ENCODE measurements around the gene ANKRD63. TPM values are rescaled to one million over a fixed set of nuclear protein-coding genes. Genes with fewer than 3 reads are reported as not detected.
A peak's percentile ranks its signal among the peaks of the same experiment; 100 is the strongest.

Gene ANKRD63
- total and polyA plus RNA-seq, 9 of the 15 experiments (the other 6 are each of a cell fraction or from before 2014, with no cell fraction given), result 1.3 to 2.0 (median 1.8) TPM; not detected in 6

DNA sequence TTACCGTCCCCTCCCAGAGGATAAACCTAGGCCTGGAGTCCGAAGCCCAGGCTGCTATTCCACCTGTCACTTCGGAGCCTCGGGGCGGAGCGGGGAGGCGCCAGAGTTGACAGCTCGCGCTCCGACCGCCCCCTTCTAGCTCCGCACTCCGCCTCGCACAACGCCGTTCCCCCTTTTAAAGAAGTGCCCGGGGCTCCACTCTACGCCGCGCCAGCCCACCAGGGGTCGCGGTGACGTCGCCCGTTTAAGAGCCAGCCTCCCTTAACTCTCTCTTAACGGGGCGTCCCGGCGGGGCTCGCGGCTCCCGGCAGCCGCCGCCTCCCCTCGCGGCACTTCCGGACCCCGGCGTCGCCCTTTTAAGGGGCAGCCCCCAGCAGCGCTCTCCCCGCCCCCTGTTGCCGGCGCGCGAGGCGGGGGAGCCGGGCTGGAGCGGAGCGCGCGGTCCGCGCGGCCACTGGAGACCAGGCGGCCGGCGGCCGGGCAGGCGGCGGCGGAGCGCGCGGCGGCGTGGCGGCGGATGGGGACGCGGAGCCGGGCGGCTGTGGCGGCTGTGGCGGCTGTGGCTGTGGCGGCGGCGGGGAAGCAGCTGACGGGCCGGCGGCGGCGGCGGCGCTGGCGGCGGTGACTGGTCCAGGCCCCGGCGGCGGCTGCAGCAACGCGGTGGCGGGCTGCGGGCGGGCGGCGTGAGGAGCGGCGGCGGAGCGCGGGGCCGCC lies 40.5 kb upstream of the ANKRD63 start, which contains the start of gene INAFM2 (continued):
- peak; percentile 59; the same call in 1 of the 2 replicates for TF ChIP-seq NR2C2 (CRISPR knock-in tag; IDR thresholded peaks at IDR 0.05)
- no peak for TF ChIP-seq NR2C2 (tag; IDR thresholded peaks at IDR 0.05)
- TF ChIP-seq MEIS2 (IDR thresholded peaks at IDR 0.05; ENCODE audit: partially characterized antibody), result peak; percentile 78
- TF ChIP-seq NONO (IDR thresholded peaks at IDR 0.05; ENCODE audit: low read depth in 2 of 2, low read length in 1 of 2), result peak in 1 of 2 experiments; percentile 16; a peak in 1 of 4 replicates
- TF ChIP-seq MNT (conservative IDR thresholded peaks at IDR 0.05), result peak; percentile 72 to 86
- TF ChIP-seq E2F6 (IDR thresholded peaks at IDR 0.05; ENCODE audit: borderline replicate concordance in 1 of 2, extremely low read depth in 1 of 2, insufficient read depth in 1 of 2, insufficient read length in 1 of 2, low read depth in 1 of 2, low read length in 1 of 2, poor library complexity in 1 of 2, severe bottlenecking in 1 of 2), result peak; percentile 80 to 91
- TF ChIP-seq RNF2 (IDR thresholded peaks at IDR 0.05), result peak; percentile 96
- no peak for TF ChIP-seq JUN (IDR thresholded peaks at IDR 0.05; ENCODE audit: borderline replicate concordance, low read depth, low read length)
- TF ChIP-seq JUN (CRISPR knock-in tag; IDR thresholded peaks at IDR 0.05; ENCODE audit: borderline replicate concordance), result peak; percentile 81; the same call in 1 of the 2 replicates
- TF ChIP-seq E2F1 (CRISPR knock-in tag; IDR thresholded peaks at IDR 0.05), result peak; percentile 80; the same call in 1 of the 2 replicates
- peak; percentile 87 for TF ChIP-seq ZNF431 (CRISPR knock-in tag; IDR thresholded peaks at IDR 0.05)
- peak; percentile 98 for TF ChIP-seq TOE1 (IDR thresholded peaks at IDR 0.05; ENCODE audit: borderline replicate concordance)
- TF ChIP-seq TOE1 (CRISPR knock-in tag; IDR thresholded peaks at IDR 0.05; ENCODE audit: borderline replicate concordance, low read depth), result 0 out of 2 replicates have a peak, but pooled peaks have one; percentile 68
- TF ChIP-seq GABPA (tag; conservative IDR thresholded peaks at IDR 0.05; ENCODE audit: low read depth), result peak; percentile 59
- 0 out of 2 replicates have a peak, but pooled peaks have one; percentile 39 for TF ChIP-seq TRIM28 (IDR thresholded peaks at IDR 0.05)
- peak; percentile 86 for TF ChIP-seq CREM (IDR thresholded peaks at IDR 0.05; ENCODE audit: low read depth)
- TF ChIP-seq CXXC5 (CRISPR knock-in tag; IDR thresholded peaks at IDR 0.05), result peak; percentile 97
- TF ChIP-seq, protein P1, sequence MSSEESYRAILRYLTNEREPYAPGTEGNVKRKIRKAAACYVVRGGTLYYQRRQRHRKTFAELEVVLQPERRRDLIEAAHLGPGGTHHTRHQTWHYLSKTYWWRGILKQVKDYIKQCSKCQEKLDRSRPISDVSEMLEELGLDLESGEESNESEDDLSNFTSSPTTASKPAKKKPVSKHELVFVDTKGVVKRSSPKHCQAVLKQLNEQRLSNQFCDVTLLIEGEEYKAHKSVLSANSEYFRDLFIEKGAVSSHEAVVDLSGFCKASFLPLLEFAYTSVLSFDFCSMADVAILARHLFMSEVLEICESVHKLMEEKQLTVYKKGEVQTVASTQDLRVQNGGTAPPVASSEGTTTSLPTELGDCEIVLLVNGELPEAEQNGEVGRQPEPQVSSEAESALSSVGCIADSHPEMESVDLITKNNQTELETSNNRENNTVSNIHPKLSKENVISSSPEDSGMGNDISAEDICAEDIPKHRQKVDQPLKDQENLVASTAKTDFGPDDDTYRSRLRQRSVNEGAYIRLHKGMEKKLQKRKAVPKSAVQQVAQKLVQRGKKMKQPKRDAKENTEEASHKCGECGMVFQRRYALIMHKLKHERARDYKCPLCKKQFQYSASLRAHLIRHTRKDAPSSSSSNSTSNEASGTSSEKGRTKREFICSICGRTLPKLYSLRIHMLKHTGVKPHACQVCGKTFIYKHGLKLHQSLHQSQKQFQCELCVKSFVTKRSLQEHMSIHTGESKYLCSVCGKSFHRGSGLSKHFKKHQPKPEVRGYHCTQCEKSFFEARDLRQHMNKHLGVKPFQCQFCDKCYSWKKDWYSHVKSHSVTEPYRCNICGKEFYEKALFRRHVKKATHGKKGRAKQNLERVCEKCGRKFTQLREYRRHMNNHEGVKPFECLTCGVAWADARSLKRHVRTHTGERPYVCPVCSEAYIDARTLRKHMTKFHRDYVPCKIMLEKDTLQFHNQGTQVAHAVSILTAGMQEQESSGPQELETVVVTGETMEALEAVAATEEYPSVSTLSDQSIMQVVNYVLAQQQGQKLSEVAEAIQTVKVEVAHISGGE (CRISPR knock-in tag; IDR thresholded peaks at IDR 0.05), result peak in 1 of 3 experiments; percentile 54; a peak in 1 of 6 replicates

Data from K562 (cell line).